ENCODE data around the gene ZBTB6.

- no peak for TF ChIP-seq POLR2A (IDR thresholded peaks at IDR 0.05; ENCODE audit: control extremely low read depth in 1 of 2, low read depth in 2 of 2, low read length in 2 of 2)
- TF ChIP-seq CTCF (IDR thresholded peaks at IDR 0.05; ENCODE audit: control extremely low read depth in 1 of 3, insufficient read depth in 1 of 3, low read depth in 1 of 3, low read length in 3 of 3) = no peak
- no peak for TF ChIP-seq EZH2 (IDR thresholded peaks at IDR 0.05; ENCODE audit: low read depth, low read length, severe bottlenecking)
- no peak for TF ChIP-seq TCF12 (IDR thresholded peaks at IDR 0.05; ENCODE audit: low read depth, low read length)
- TF ChIP-seq YY1 (IDR thresholded peaks at IDR 0.05; ENCODE audit: low read depth, low read length) = no peak
These were observed 48.0 kb upstream of the ZBTB6 start for GRCh38 chr9:122961139-122961538.

Measured in H1 (cell line).